WERI-Rb-1 (cell line): Measurements from ENCODE around the gene CSRNP2.

Experiments
- DNase-seq: peaks from one replicate; pipeline ENCODE4 v3.0.0-alpha.2; 2020
- H3K27ac ChIP-seq: fragments of 250-450 bp; sonication (Bioruptor Pico); 2 replicates; pipeline ENCODE4 v1.5.1; 2020; ENCODE audit warnings: mild to moderate bottlenecking, moderate library complexity
- H3K27me3 ChIP-seq: fragments of 250-450 bp; sonication (Bioruptor Pico); 2 replicates; pipeline ENCODE4 v1.5.1; 2021; ENCODE audit warnings: mild to moderate bottlenecking, low read depth, moderate library complexity; ENCODE audit not compliant: insufficient read depth, severe bottlenecking
- H3K36me3 ChIP-seq: fragments of 250-450 bp; sonication (Bioruptor Pico); 2 replicates; pipeline ENCODE4 v1.5.1; 2020; ENCODE audit warnings: mild to moderate bottlenecking, moderate library complexity
- H3K4me3 ChIP-seq: 2 replicates; pipeline ENCODE4 v1.5.1; 2011; ENCODE audit warnings: low read depth, mild to moderate bottlenecking, control low read depth, low read length
- H3K9me3 ChIP-seq: fragments of 250-450 bp; sonication (Bioruptor Pico); 2 replicates; pipeline ENCODE4 v1.5.1; 2021; ENCODE audit warnings: mild to moderate bottlenecking, moderate library complexity; ENCODE audit not compliant: severe bottlenecking
- CTCF ChIP-seq: IDR thresholded peaks from 2 replicates; pipeline ENCODE4 v1.5.1; 2011; ENCODE audit warnings: low read depth, mild to moderate bottlenecking, control low read depth, inconsistent platforms, low read length

CSRNP2 gene

GRCh38 chr12:51048661-51049251 lies 34.6 kb downstream of the CSRNP2 start:
- Histone ChIP-seq H3K27me3 (no peaks in the 10 kb centered on the region), H3K9me3 (no peaks in the 10 kb centered on the region), H3K36me3 (peaks cover 28% of the 10 kb centered on the region), H3K27ac (peak overlapping the region; percentile 88), H3K4me3 (peak overlapping the region; percentile 82)
- no peak for DNase-seq
- no peak for TF ChIP-seq CTCF

- Histone ChIP-seq H3K36me3 (peaks cover 21% of the 10 kb centered on the region), H3K27me3 (no peaks in the 10 kb centered on the region), H3K4me3 (peak within 1 kb of the TSS; percentile 82), H3K27ac (peak within 1 kb of the TSS; percentile 88), H3K9me3 (no peaks in the 10 kb centered on the region)
- DNase-seq = peak; percentile 95
- peak; percentile 89 for TF ChIP-seq CTCF
Measured at GRCh38 chr12:51047655-51048540, 35.5 kb downstream of the CSRNP2 start, which contains the start of gene LETMD1. LETMD1 (plus strand) TSS chr12:51048327; CDS start chr12:51048357, 30 bp downstream.

GRCh38 chr12:51036279-51036678 lies 47.1 kb downstream of the CSRNP2 start:
- Histone ChIP-seq H3K27me3 (no peaks in the 10 kb centered on the region), H3K36me3 (no peaks in the 10 kb centered on the region), H3K9me3 (no peaks in the 10 kb centered on the region), H3K27ac (no peak overlapping the region), H3K4me3 (no peak overlapping the region)
- TF ChIP-seq CTCF = no peak
- DNase-seq = no peak

- H3K9me3 ChIP-seq = no peaks in the 10 kb centered on the region
- no peak for DNase-seq
- no peaks in the 10 kb centered on the region for H3K27me3 ChIP-seq
- no peak overlapping the region for H3K27ac ChIP-seq
- no peaks in the 10 kb centered on the region for H3K36me3 ChIP-seq
- no peak overlapping the region for H3K4me3 ChIP-seq
- TF ChIP-seq CTCF = no peak
Measured at GRCh38 chr12:51033457-51034089, 49.8 kb downstream of the CSRNP2 start.

GRCh38 chr12:51033048-51033447 lies 50.3 kb downstream of the CSRNP2 start:
- DNase-seq = no peak
- Histone ChIP-seq H3K27me3 (no peaks in the 10 kb centered on the region), H3K9me3 (no peaks in the 10 kb centered on the region), H3K27ac (no peak overlapping the region), H3K36me3 (no peaks in the 10 kb centered on the region), H3K4me3 (no peak overlapping the region)
- no peak for TF ChIP-seq CTCF
